Fibroblast of lung (primary cell): ENCODE data around the gene TAOK2. TPM values are rescaled to one million over a fixed set of nuclear protein-coding genes. Genes with fewer than 3 reads are reported as not detected.

Experiments used
- DNase-seq, 2 donors: peaks; one replicate each; pipeline versions ENCODE4 v3.0.0 to v3.0.0-alpha.2; 2010; ENCODE audit warnings: low read depth in 2 of 2
- H2AFZ ChIP-seq: 2 replicates; pipeline ENCODE4 v1.5.1; 2012; ENCODE audit warnings: low read length, control low read depth, inconsistent platforms
- H3K27ac ChIP-seq: 2 replicates; pipeline ENCODE4 v1.5.1; 2011; ENCODE audit warnings: low read length, control low read depth; ENCODE audit not compliant: insufficient read depth
- H3K27me3 ChIP-seq: 2 replicates; pipeline ENCODE4 v1.5.1; 2011; ENCODE audit warnings: mild to moderate bottlenecking, low read length; ENCODE audit not compliant: control insufficient read depth, insufficient read depth
- H3K36me3 ChIP-seq: 2 replicates; pipeline ENCODE4 v1.5.1; 2011; ENCODE audit warnings: low read length; ENCODE audit not compliant: control insufficient read depth, insufficient read depth
- H3K4me1 ChIP-seq: 2 replicates; pipeline ENCODE4 v1.5.1; 2011; ENCODE audit warnings: low read length; ENCODE audit not compliant: control insufficient read depth, insufficient read depth; ENCODE audit errors: extremely low read depth
- H3K4me2 ChIP-seq: 2 replicates; pipeline ENCODE4 v1.5.1; 2011; ENCODE audit warnings: low read length, control low read depth; ENCODE audit not compliant: insufficient read depth; ENCODE audit errors: extremely low read depth
- H3K4me3 ChIP-seq, 4 experiments: fragments of 200-600 bp in 1 of 4; sonication (generic) in 1 of 4; replicated peaks in 1 of 4; 2 replicates each; pipeline ENCODE4 v1.5.1; 2011 to 2016; ENCODE audit warnings: low read length in 4 of 4, low read depth in 3 of 4, mild to moderate bottlenecking in 3 of 4, control low read depth in 2 of 4, inconsistent platforms in 1 of 4, mixed read lengths in 1 of 4; ENCODE audit not compliant: insufficient read depth in 1 of 4; ENCODE audit errors: control extremely low read depth in 1 of 4
- H3K79me2 ChIP-seq: 2 replicates; pipeline ENCODE4 v1.5.1; 2012; ENCODE audit warnings: mild to moderate bottlenecking, low read length, inconsistent platforms; ENCODE audit not compliant: control insufficient read depth, insufficient read depth
- H3K9ac ChIP-seq: 2 replicates; pipeline ENCODE4 v1.5.1; 2011; ENCODE audit warnings: mild to moderate bottlenecking, low read length, control low read depth; ENCODE audit not compliant: insufficient read depth
- H3K9me3 ChIP-seq: 2 replicates; pipeline ENCODE4 v1.5.1; 2012; ENCODE audit warnings: low read depth, low read length; ENCODE audit not compliant: control insufficient read depth, insufficient read depth
- H4K20me1 ChIP-seq: 2 replicates; pipeline ENCODE4 v1.5.1; 2011; ENCODE audit warnings: low read length; ENCODE audit not compliant: control insufficient read depth, insufficient read depth; ENCODE audit errors: extremely low read depth
- EZH2 ChIP-seq: IDR thresholded peaks from 2 replicates; pipeline ENCODE4 v1.5.1; 2012; ENCODE audit warnings: low read length, control low read depth, mild to moderate bottlenecking; ENCODE audit errors: missing control alignments
- polyA plus RNA-seq, 2 donors: library from polyadenylated mRNA; depleted of rRNA in 1 of 2; stranded (reverse) in 1 of 2; unstranded in 1 of 2; fragments of >200 nt; gene quantifications; 2 replicates each; pipeline ENCODE4 v1.2.1, GENCODE V29; 2011 to 2012; ENCODE audit warnings: missing spikeins in 1 of 2
- total RNA-seq: library from RNA; depleted of rRNA; stranded (reverse); fragments of >200 nt; gene quantifications from 2 replicates; pipeline ENCODE4 v1.2.1, GENCODE V29; 2014
- TF ChIP-seq, protein P1 (sequence below), 2 donors: IDR thresholded peaks in 1 of 2; conservative IDR thresholded peaks in 1 of 2; 1 replicate in 1 of 2; 2 replicates in 1 of 2; pipeline ENCODE4 v1.5.1; 2011 to 2012; ENCODE audit warnings: low read length in 2 of 2, control low read depth in 1 of 2, inconsistent platforms in 1 of 2, low read depth in 1 of 2, mild to moderate bottlenecking in 1 of 2

Gene TAOK2
- total and polyA plus RNA-seq, 2 donors (not counting 1 experiment from before 2014, with no cell fraction given): 12.3 to 41.3 TPM

DNA sequence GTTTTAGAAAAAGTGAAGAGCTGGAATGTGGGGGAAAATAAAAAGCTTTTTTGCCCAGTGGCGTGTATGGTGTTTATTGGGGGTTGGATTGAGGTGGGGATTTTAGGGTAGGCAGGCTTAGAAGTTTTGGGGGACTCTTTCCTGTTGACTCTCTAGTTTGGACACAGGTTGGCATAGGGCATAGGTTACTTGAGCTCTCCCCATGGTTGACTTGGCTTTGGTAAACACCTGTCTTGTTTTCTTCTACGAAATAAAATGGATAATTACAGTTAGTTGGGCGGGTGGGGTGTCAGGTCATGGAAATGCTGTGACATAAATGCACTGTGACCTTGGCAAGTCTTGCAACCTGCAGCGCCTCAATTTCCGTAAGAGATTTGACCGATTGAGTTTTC is 680 bp upstream of the TAOK2 start:
- Histone ChIP-seq H3K9me3 (no peaks in the 10 kb centered on the region), H2AFZ (peak overlapping the region; percentile 22), H3K9ac (no peak overlapping the region), H3K36me3 (peaks cover 7% of the 10 kb centered on the region), H3K4me1 (peaks cover 9% of the 10 kb centered on the region), H3K79me2 (peaks cover 42% of the 10 kb centered on the region), H4K20me1 (peaks cover 3% of the 10 kb centered on the region), H3K27ac (peak overlapping the region; percentile 24), H3K4me3 (no peak overlapping the region), H3K27me3 (no peaks in the 10 kb centered on the region), H3K4me2 (no peak overlapping the region)
- TF ChIP-seq EZH2: no peak
- TF ChIP-seq, protein P1, sequence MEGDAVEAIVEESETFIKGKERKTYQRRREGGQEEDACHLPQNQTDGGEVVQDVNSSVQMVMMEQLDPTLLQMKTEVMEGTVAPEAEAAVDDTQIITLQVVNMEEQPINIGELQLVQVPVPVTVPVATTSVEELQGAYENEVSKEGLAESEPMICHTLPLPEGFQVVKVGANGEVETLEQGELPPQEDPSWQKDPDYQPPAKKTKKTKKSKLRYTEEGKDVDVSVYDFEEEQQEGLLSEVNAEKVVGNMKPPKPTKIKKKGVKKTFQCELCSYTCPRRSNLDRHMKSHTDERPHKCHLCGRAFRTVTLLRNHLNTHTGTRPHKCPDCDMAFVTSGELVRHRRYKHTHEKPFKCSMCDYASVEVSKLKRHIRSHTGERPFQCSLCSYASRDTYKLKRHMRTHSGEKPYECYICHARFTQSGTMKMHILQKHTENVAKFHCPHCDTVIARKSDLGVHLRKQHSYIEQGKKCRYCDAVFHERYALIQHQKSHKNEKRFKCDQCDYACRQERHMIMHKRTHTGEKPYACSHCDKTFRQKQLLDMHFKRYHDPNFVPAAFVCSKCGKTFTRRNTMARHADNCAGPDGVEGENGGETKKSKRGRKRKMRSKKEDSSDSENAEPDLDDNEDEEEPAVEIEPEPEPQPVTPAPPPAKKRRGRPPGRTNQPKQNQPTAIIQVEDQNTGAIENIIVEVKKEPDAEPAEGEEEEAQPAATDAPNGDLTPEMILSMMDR (conservative IDR thresholded peaks at IDR 0.05 in 1 of 2, IDR thresholded peaks at IDR 0.05 in 1 of 2; ENCODE audit: low read depth in 1 of 2, low read length in 2 of 2): no peak
- no peak for DNase-seq

DNA sequence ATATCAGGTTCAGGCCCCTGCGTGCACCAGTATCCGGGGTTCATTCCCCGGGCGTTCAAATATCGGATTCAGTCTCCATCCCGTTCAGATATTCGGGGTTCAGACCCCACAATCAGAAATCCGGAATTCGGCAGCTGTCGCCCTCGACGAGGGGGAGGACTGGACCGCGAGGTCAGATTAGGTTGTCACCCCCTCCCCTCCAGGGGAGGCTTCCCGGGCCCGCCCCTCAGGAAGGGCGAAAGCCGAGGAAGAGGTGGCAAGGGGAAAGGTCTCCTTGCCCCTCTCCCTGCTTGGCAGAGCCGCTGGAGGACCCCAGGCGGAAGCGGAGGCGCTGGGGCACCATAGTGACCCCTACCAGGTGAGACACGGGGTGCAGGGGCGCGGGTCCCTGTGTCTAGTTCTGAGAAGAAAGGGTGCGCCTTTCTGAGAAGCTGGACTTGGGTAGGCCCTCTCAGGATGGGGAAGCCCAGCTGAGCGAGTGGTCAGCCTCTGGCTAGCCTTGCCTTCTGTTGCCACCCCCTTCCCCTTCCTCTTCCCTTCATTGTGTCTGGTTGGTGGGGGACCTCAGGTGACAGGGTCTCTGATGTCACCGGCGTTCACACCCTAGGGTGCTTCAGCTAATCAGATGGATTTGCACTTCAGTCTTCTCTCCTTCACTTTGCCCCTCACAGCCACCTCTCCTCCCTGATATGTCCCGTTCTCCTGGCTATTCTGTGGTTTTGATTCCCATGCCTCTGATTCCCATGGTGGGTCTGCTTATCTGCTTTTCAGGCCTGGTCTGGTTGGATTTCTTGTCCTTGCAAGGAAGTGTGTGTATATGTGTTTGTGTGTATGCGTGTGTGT is 844 bp downstream of the TAOK2 start:
- no peak for TF ChIP-seq EZH2
- TF ChIP-seq, protein P1 (conservative IDR thresholded peaks at IDR 0.05 in 1 of 2, IDR thresholded peaks at IDR 0.05 in 1 of 2; ENCODE audit: low read depth in 1 of 2, low read length in 2 of 2): no peak
- peak in 1 of 2 donors; percentile 23 for DNase-seq
- Histone ChIP-seq H3K4me2 (peak overlapping the region; percentile 95), H2AFZ (no peak overlapping the region), H3K9ac (peak overlapping the region; percentile 78), H3K36me3 (peaks cover 13% of the 10 kb centered on the region), H3K9me3 (no peaks in the 10 kb centered on the region), H4K20me1 (peaks cover 3% of the 10 kb centered on the region), H3K4me1 (peaks cover 9% of the 10 kb centered on the region), H3K4me3 (peak overlapping the region; percentile 89 to 98 (median 96)), H3K79me2 (peaks cover 48% of the 10 kb centered on the region), H3K27ac (peak overlapping the region; percentile 83), H3K27me3 (no peaks in the 10 kb centered on the region)

DNA sequence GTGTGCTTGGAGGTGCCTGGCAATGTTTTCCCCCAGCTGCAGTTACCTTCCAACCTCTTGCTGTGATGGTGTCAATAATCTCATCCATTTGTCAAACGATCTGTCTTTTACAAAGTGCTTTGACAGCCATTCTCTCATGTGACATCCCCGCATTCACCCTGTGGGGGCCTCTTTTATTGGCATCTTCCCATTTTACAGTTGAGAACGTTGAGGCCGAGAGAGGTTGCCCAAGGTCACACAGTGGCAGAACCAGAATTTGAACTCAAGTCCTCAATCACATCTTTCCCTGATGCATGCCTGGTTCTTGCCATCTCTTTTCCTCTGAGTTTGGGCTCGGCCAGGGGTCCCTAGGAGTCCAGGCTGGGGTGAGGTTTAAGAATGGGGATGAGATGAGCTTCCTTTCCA is 1.5 kb downstream of the TAOK2 start:
- H4K20me1 ChIP-seq: peaks cover 3% of the 10 kb centered on the region
- H3K79me2 ChIP-seq: peaks cover 48% of the 10 kb centered on the region

More for the DNA sequence above, 1.5 kb downstream of the TAOK2 start:
- Histone ChIP-seq H2AFZ (no peak overlapping the region), H3K36me3 (peaks cover 18% of the 10 kb centered on the region), H3K4me2 (peak overlapping the region; percentile 95), H3K9ac (no peak overlapping the region), H3K4me1 (peaks cover 9% of the 10 kb centered on the region), H3K4me3 (peak overlapping the region; percentile 89 to 98 (median 96)), H3K9me3 (no peaks in the 10 kb centered on the region), H3K27ac (peak overlapping the region; percentile 83), H3K27me3 (no peaks in the 10 kb centered on the region)
- TF ChIP-seq EZH2: no peak
- TF ChIP-seq, protein P1 (conservative IDR thresholded peaks at IDR 0.05 in 1 of 2, IDR thresholded peaks at IDR 0.05 in 1 of 2; ENCODE audit: low read depth in 1 of 2, low read length in 2 of 2): no peak
- DNase-seq: no peak
